Endometrial microvascular endothelial cells (primary cell): ENCODE measurements around the gene CDCA5. TPM values are rescaled to one million over a fixed set of nuclear protein-coding genes. Genes with fewer than 3 reads are reported as not detected.

Source experiments
- in situ Hi-C: cut with HindIII; loops from 2 replicates; pipeline ENCODE4 v1.10.0; 2017; ENCODE audit warnings: low sequenced_read_pairs, low pct_unique_long_range_greater_than_20kb; ENCODE audit errors: inconsistent ontology term
- total RNA-seq: library from RNA; depleted of rRNA; stranded (reverse); fragments of >200 nt; gene quantifications from one replicate; pipeline ENCODE4 v1.2.3, GENCODE V29; 2015; ENCODE audit errors: inconsistent ontology term

Gene CDCA5
- total RNA-seq, 1 donor from 2014 or later = 38.7 TPM

DNA sequence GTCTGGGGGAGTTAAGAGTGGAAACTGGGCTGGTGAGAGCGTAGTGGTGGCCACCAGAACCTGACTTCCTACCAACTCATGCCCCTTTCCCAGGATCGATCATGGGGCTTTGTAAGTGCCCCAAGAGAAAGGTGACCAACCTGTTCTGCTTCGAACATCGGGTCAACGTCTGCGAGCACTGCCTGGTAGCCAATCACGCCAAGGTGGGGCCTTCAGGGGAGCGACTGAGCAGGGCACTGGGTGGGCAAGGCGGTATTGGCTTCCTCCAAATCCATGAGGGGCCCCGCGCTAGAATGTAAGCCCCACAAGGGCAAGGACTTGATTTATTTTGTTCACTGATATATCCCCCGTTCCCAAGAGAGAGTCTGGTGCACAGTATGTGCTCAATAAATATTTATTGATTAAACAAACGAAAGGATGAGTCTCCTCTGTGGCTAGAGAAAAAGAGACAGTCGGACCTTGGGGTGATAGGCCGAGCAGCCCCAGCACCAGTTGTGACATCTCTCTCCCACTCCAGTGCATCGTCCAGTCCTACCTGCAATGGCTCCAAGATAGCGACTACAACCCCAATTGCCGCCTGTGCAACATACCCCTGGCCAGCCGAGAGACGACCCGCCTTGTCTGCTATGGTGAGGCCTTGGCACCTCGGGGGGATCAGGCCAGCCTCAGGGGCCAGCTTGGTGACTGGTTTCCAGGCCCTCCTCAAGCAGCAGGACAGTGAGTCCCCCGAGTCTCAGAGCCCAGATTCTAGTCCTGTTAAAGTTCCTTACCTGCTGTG, 947 bp upstream of the CDCA5 start:
- in situ Hi-C loops = no loop called here

DNA sequence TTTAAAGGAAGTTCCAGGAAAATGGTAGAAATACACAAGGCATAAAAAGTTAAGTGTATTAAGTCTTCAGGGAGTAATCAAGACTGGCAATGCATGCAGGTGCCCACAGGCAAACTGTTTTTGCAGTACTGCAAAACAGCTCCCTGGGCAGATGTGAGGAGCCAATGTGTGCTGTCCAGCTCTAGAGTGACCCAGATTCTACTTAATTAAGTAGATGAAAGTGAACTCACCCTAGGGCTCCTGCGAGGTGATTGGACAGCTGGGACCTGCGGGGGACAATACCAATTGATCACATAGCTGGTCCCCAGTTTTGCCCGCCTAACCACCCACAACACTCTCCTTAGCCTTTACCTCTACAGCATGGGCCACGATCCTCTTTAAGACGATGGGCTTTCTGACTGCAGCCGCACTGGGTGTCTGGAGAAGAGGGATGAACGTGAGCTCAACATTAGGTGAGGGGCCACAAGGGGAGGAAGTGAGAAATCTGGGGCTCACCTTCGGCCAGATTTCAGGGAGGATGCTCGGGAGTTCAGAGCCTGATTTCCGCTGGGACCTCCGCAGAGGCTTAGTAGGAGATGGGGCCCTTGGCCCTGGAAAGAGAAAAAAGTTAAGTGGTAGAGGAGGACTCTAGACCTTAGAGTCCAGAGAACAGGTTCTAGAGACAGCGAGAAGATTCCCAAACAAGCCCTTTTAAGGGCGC, 556 bp downstream of the CDCA5 start:
- in situ Hi-C loops = no loop called here

DNA sequence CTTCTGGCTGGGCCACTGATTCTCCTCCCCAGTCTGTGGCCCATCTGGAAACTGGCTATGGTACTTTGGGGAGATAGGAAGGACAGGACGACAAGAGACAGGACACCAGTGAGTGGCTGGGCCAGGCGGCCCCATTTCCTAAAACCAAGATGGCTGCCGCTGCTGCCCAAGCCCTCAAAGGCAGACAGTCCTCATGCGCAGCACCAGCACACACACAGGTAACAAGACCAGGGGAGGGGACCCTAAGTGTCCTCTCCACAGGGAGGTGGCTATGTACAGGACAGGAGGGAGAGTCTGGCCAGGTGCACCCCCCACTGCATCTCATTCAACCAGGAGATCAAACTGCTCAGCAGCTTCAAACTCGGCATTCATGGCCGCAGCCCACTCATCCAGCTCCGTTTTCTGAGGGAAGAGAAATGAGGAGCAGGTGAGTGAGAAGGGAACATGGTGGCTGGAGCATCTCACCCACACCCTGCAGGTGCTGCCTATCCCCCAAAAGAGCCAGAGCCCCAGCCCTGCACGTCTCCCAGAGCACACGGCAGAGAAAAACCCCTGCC, 5.0 kb downstream of the CDCA5 start:
- in situ Hi-C loops = no loop called here

DNA sequence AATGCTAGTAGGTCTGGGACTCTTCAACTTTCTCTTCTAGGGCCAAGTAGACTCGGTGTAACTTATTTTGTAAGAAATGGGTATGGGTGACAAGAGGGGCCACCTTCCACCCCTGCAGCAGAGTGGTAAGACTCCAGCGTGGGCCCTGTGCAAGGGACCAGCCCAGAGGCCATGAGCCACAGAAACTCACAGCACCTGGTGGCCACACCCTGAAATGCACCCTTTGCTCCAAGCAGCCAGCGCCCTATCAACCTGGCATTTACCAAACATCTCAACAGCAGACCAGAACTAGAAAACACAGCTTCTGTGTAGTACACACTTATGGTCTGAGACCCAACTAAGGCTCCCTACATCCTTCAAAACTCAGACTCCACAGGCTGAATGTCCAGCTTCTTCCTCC, 5.7 kb downstream of the CDCA5 start:
- in situ Hi-C loops = no loop called here

DNA sequence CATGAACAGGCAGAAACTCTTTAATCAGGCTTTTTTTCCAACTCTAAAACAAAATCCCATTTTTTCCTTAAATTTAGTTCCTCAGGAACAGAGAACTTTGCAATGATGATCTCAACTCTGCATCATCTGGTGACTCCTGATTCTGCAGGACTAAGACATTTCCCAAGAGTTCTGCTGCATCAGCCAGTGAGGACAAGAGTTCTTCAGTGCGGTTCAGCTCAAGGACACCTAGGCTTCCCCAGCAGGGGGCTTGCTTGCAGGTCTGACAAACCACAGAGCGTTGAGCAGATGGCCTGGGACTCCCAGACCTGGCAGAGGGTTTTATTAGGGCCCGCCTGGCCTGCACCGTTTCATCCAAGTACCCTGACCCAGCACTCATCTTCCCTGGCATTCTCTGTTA, 6.4 kb downstream of the CDCA5 start:
- in situ Hi-C loops = no loop called here

DNA sequence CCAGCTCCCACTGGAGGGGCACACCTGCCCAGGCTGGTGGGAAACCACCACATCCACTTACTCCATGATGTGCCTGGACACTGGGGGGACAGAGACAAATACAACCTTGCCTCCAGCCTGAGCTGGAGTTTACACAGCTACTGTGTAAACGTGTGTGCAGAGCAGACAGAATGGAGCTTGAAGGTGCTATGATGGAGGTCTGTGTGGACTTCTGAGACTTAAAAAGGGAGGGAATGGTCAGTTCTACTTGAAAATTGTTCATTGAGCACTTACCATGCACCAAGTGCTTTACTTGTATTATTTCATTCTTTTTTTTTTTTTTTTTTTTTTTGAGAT, 11.2 kb downstream of the CDCA5 start:
- in situ Hi-C loops = no loop called here

DNA sequence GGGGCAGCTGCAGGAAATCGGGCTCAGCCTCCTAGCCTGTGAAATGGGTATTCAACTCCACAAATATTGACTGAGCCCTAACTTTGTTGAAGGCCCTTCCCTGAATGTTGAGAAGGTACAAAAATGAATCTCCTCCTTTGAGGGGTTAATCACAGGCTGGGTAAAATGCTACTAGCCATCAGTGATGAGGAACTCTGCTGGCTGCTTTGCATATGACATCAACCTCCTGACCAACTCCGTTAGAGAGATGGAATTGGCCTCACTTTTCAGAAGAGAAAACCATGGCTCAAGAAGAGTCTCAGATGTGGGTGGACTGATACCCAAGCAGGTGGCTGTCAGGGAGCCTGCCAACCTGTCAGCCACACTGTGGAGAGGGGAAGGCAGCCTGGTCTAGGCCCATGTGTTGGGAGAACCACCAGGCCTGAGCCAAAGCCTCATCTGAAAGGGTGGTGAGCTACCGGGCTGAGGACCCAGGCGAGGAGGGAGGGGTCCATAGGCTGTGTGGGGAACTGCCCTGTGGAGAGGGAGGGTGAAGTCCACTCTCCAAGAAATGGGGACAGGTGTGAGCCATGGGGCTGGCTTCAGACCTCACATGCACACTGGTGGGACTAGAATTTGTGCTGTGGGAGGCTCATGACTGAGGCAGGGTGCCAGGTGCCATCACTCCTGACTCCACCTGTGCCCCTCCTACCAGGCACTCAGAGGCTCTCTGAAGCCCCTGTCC, 11.8 kb downstream of the CDCA5 start:
- in situ Hi-C loops = no loop called here

DNA sequence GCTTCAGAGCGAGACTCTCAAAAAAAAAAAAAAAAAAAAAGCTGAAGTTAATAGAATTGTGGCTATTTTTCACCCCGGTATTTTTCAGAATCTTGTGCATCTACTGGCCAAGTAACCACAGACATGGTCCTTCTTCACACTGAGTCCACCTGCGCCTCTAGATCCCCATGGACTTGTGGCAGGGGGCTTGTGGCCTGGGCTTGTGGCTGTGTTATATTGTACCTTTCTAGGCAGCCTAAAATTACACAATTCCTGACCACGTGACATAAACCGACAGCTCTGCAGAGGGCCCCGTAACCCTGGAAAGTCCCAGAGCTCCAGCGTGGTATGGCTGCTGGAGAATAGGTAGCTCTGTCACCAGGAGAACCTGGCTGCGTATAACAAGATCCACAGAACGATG, 14.6 kb downstream of the CDCA5 start:
- in situ Hi-C loops = no loop called here

DNA sequence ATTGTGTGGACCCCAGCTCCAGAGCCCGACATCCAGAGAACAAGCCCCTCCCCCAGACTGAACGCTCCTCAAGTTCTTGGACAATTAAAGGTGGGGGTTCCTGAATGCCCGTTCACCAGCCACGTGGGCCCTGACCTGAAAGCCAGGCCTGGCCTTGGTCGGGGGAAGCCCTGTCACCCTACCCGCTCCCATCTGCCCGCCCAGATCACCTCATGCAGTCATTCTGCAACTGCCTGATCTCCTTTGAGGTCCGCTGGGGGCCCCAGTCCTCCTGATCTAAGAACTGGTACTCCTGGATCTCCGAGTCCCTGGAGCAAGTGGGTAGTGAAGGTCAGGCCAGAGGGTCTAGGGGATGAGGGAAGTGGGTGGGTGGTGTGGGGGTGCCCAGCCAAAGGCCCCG, 16.4 kb downstream of the CDCA5 start:
- in situ Hi-C loops = no loop called here

DNA sequence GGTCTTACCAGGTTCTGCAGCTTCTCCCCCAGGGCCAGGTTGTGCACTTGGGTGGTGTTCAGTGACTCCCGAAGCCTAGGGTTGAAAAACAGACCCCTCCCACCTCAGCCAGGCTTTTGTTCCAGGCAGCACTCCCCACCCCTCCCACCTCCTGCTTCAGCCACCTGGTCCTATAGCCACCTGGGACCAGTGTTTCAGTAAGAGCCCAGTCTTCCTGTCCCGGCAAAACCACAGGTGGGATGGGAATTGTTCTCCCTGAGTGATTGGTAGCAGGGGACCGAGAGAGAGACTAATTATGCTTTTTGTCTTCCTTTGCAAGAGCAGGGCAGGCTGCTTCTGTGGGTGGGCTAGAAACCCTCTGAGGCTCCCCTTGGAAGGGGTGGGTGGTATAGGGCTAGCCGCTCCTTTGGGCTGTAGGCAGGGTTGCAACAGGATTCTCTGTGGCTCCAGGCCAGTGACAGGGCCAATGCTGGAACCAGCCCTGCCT, 17.0 kb downstream of the CDCA5 start:
- in situ Hi-C loops = no loop called here

DNA sequence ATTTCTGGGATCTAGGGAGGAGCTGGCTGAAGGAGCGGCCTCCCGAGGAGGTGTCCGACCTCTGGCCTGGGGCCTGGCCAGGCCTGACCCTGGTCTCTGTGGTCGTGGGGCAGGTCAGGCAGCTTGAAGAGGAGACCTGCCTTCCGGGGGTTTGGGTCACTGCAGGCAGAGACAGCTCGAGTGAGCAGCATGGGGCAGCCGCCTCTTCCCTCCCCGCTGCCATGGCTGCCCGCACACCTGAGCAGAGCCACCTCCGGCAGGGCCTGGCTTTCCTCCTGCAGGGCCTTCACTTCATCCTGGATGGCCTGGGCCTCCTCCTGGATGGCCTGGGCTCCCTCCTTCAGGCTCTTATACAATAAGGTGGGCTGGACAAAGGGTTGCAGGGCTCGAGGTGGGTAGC, 17.5 kb downstream of the CDCA5 start:
- in situ Hi-C loops = no loop called here

DNA sequence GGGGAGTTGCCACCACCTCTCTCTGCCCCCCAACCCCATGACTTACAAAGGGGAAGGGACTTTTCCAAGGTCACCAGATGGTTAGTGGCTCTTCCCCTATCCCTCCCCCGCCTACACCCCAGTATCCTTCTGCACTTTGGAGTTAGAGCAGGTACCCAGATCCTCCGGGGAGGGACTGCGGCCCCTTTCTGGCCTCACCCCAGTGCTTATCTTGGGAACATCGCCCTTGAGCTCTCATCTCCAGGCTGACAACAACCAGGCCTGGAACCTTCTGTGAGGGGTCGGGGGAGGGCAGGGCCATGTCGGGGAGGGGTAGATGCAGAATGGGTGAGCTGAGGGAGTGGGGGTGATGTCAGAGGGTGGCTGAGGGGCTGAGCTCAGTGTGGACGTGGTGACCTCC, 18.0 kb downstream of the CDCA5 start:
- in situ Hi-C loops = no loop called here

DNA sequence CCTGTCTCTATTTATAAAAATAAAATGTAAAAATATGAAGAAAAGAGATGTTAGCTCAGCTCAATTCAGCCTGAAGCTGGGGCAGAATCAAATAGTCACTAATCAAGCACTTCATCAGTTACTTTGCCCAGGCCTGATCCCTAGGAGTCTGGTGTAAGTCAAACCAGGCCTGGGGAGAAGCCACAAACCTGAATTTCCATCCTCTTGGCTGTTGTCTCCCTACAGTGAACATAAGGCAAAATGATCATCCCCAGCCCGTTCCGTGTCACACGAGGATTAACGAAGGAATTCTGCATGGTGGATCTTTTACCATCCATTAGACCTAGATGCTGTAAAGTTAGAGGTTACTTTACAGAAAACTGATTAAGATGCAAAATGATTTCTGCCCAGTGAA, 19.0 kb downstream of the CDCA5 start:
- in situ Hi-C loops = no loop called here

DNA sequence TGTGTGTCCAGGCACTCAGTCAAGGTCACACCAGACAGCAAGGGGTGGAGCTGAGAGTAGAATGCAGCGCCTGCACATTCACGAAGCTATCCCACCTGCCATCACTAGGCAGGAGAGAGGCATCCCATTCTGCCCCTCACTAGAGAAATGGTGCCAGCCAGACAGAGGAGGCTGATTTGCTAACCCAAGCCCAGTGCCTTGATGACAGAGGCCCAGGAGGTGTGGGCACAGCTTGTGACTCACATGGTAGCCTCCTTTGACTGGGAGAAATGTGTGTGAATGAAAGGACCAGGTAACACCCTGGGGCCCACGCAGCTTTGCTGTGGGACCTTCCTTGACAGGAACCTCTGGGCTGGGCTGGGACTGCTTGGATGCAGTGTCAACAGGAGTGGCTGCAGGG, 20.3 kb downstream of the CDCA5 start:
- in situ Hi-C loops = no loop called here

DNA sequence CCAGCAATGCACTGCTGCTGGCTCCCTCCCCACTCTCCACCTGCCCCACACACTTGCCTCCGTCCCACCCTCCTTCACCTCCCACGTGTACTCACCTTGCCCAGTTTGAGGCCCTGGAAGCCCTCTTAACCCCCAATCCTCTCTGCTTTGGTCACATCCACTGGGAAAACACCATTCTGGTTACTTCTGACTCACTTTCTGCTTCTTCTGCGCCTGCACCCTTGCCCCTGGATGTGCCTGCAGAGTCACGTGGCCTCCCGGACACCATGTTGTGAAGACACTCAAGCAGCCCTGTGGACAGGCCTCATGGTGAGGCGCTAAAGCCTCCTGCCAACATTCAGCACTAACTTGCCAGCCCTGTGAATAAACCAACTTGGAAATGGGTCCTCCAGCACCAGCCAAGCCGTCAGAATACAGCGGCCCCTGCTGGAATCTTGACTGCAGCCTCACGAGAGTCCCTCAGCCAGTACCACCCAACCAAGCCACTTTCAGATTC, 22.9 kb downstream of the CDCA5 start:
- in situ Hi-C loops = no loop called here

DNA sequence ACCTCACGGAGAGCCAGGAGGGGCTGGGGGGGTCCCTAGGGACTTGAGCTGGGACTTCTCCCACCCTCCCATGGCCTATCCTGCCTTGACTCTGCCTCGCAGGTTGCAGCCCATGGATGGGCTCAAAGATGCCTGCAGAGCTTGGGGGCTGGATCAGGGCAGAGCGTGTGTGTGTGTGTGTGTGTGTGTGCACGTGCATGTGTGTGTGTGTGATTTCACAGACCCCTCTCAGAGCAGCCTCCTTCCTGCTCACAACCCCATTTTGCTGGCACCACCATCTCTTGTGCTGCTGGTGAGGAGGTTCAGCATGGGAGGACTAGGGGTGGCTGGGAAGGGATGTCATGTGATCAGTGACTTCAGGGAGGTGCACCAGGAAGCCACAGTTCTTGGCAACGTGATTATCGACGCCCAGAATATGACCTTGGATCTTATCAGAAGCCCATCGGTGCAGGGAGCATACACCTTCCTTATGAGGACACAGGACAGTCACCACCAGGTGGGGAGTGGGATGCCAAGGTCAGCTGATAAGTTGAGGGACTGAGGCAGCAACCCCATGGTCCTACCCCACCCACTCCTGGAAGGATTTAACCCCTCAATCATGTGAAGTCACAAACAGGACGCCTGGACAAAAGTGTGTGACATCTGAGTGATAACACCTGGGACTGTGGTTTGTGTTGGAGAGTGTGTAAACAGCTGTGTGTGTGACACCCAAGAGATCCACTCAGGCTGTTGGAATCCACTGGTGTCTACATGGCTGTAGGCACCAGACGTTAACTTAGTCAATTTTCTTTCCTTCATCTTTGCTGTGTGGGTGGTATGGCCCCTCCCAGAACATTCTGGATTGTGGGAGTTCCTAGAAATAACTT, 23.6 kb downstream of the CDCA5 start:
- in situ Hi-C loops = no loop called here

DNA sequence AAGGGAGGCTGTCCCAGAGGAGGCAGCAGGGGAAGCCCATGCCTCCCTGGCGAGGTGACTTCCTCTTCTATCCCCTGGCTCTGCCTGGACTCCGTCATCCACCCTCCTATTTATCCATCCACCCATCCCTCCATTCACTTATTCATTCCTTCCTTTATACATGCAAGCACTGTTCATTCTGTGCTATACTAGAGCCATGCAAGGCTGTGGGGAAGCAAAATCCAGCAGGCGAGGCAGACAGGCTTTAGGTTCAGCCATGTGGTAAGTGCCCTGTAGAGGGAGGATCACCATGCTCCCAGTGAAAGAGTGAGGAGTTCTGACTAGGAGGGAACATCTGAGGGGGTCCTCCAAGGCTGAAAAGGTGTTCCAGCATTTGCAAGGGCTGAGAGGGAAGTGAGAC, 24.3 kb downstream of the CDCA5 start:
- in situ Hi-C loops = no loop called here

DNA sequence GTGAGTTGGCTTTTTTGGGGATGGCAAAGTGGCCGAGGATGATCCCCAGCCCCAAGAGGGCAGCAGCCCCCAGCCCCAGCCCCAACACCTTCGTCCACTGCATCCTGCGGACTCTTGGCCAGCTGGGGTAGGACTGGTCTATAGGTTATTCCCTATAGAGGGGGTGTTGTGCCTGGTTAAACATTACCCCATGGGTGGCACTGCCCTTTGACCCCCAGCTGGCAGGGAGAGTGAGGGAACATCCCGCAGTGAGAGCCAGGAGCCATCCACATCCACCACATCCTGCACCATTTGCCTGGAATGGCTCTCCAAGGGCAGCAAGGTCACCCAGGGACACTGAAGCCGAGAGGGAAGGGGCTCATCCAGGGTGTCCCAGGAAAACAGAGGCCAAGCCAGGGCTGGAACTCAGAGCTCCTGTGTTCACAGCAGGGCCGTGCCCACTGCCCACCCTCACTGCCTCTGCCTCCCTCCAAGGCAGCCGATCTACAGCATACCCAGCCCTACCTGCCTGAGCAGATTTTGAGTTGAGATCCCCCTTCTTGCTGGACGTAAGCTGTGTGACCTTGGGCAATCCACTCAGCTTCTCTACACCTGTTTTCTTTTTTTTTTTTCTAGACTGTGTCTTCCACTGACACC, 25.3 kb downstream of the CDCA5 start, which contains the start of gene NAALADL1:
NAALADL1 (minus strand) TSS at position 135 of the 636 bp plus-strand sequence; CDS start at position 103, 32 bp downstream.
- in situ Hi-C loops = no loop called here
